ENCODE measurements around the gene FNIP2.

Gene FNIP2

GRCh38 chr4:158836828-158837449 is 68.1 kb downstream of the FNIP2 start:
- DNase-seq (ENCODE audit: low read depth, low spot score) = no peak

- DNase-seq (ENCODE audit: low read depth, low spot score) = no peak
Observed at GRCh38 chr4:158837527-158838141, 68.8 kb downstream of the FNIP2 start.

GRCh38 chr4:158840131-158840530 is 71.3 kb downstream of the FNIP2 start:
- DNase-seq (ENCODE audit: low read depth, low spot score) = no peak

- DNase-seq (ENCODE audit: low read depth, low spot score) = no peak
Observed at GRCh38 chr4:158841540-158841939, 72.7 kb downstream of the FNIP2 start.

- peak; percentile 56 for DNase-seq (ENCODE audit: low read depth, low spot score)
Observed at GRCh38 chr4:158845311-158846041, 76.7 kb downstream of the FNIP2 start.

- DNase-seq (ENCODE audit: low read depth, low spot score) = no peak
Observed at GRCh38 chr4:158847535-158847934, 78.7 kb downstream of the FNIP2 start.

- DNase-seq (ENCODE audit: low read depth, low spot score) = no peak
Observed at GRCh38 chr4:158849681-158850080, 80.9 kb downstream of the FNIP2 start.

GRCh38 chr4:158850371-158850770 is 81.5 kb downstream of the FNIP2 start:
- no peak for DNase-seq (ENCODE audit: low read depth, low spot score)

GRCh38 chr4:158850800-158851644 is 82.2 kb downstream of the FNIP2 start:
- no peak for DNase-seq (ENCODE audit: low read depth, low spot score)

- DNase-seq (ENCODE audit: low read depth, low spot score) = no peak
Observed at GRCh38 chr4:158854236-158854635, 85.4 kb downstream of the FNIP2 start.

- DNase-seq (ENCODE audit: low read depth, low spot score) = no peak
Observed at GRCh38 chr4:158856852-158857251, 88.0 kb downstream of the FNIP2 start.

- no peak for DNase-seq (ENCODE audit: low read depth, low spot score)
Observed at GRCh38 chr4:158857951-158858350, 89.1 kb downstream of the FNIP2 start.

- DNase-seq (ENCODE audit: low read depth, low spot score) = no peak
Observed at GRCh38 chr4:158858410-158859199, 89.8 kb downstream of the FNIP2 start.

- no peak for DNase-seq (ENCODE audit: low read depth, low spot score)
Observed at GRCh38 chr4:158859661-158860060, 90.8 kb downstream of the FNIP2 start.

GRCh38 chr4:158860856-158861255 is 92.0 kb downstream of the FNIP2 start:
- DNase-seq (ENCODE audit: low read depth, low spot score) = no peak

- no peak for DNase-seq (ENCODE audit: low read depth, low spot score)
Observed at GRCh38 chr4:158861281-158861680, 92.5 kb downstream of the FNIP2 start.

- DNase-seq (ENCODE audit: low read depth, low spot score) = no peak
Observed at GRCh38 chr4:158861766-158862165, 92.9 kb downstream of the FNIP2 start.

- no peak for DNase-seq (ENCODE audit: low read depth, low spot score)
Observed at GRCh38 chr4:158863296-158863695, 94.5 kb downstream of the FNIP2 start.

- DNase-seq (ENCODE audit: low read depth, low spot score) = no peak
Observed at GRCh38 chr4:158865520-158866177, 96.8 kb downstream of the FNIP2 start.

- no peak for DNase-seq (ENCODE audit: low read depth, low spot score)
Observed at GRCh38 chr4:158869001-158869400, 100.2 kb downstream of the FNIP2 start.

GRCh38 chr4:158869761-158870160 is 100.9 kb downstream of the FNIP2 start:
- no peak for DNase-seq (ENCODE audit: low read depth, low spot score)

Measured in iPS DF 19.7 (cell line).